Nephron progenitor cell (in vitro differentiated cells): ENCODE measurements around the gene MROH8.

Experiments used
- DNase-seq: peaks from one replicate; pipeline ENCODE4 v3.0.0; 2021
- H3K27ac Mint-ChIP-seq: 2 replicates; pipeline ENCODE4 v1.8.0; 2021; ENCODE audit warnings: mild to moderate bottlenecking, moderate library complexity, mixed read lengths
- H3K27me3 Mint-ChIP-seq: 2 replicates; pipeline ENCODE4 v1.8.0; 2021; ENCODE audit warnings: mild to moderate bottlenecking, low read depth, mixed read lengths; ENCODE audit not compliant: poor library complexity
- H3K36me3 Mint-ChIP-seq: 2 replicates; pipeline ENCODE4 v1.8.0; 2021; ENCODE audit warnings: low read depth, mixed read lengths
- H3K4me1 Mint-ChIP-seq: 2 replicates; pipeline ENCODE4 v1.8.0; 2021; ENCODE audit warnings: mixed read lengths
- H3K4me3 Mint-ChIP-seq: 2 replicates; pipeline ENCODE4 v1.8.0; 2021; ENCODE audit warnings: mild to moderate bottlenecking, moderate library complexity, mixed read lengths
- H3K9me3 Mint-ChIP-seq: 2 replicates; pipeline ENCODE4 v1.8.0; 2021; ENCODE audit warnings: mild to moderate bottlenecking, moderate library complexity, mixed read lengths
- CTCF ChIP-seq: fragments of 200-600 bp; sonication (generic); IDR thresholded peaks from 2 replicates; pipeline ENCODE4 v1.5.0; 2021; ENCODE audit warnings: antibody characterized with exemption

Gene MROH8

GRCh38 chr20:37053230-37053950 lies 126.0 kb downstream of the MROH8 start:
- no peak for DNase-seq
- no peak overlapping the region for H3K27ac Mint-ChIP-seq
- H3K27me3 Mint-ChIP-seq: peaks cover 2% of the 10 kb centered on the region
- H3K9me3 Mint-ChIP-seq: no peaks in the 10 kb centered on the region
- peaks cover 88% of the 10 kb centered on the region for H3K36me3 Mint-ChIP-seq
- no peaks in the 10 kb centered on the region for H3K4me1 Mint-ChIP-seq
- no peak overlapping the region for H3K4me3 Mint-ChIP-seq
- no peak for TF ChIP-seq CTCF
